Activated gamma-delta T cell treated with Interleukin-2 at 50 U/mL for 16 hours (primary cell): ENCODE measurements around the gene FGFBP1.
"Not testable (repeated sequence)": the region's sequence is repeated elsewhere in the genome, so short reads cannot be mapped to it uniquely, and the experiment has no call there.

Experiments
- DNase-seq: peaks from one replicate; pipeline ENCODE4 v3.0.0-alpha.2; 2020

FGFBP1 gene

GRCh38 chr4:15944895-15945294, 6.4 kb upstream of the FGFBP1 start:
- no peak for DNase-seq

- DNase-seq = no peak
Measured at GRCh38 chr4:15942283-15942682, 3.7 kb upstream of the FGFBP1 start.

DNA sequence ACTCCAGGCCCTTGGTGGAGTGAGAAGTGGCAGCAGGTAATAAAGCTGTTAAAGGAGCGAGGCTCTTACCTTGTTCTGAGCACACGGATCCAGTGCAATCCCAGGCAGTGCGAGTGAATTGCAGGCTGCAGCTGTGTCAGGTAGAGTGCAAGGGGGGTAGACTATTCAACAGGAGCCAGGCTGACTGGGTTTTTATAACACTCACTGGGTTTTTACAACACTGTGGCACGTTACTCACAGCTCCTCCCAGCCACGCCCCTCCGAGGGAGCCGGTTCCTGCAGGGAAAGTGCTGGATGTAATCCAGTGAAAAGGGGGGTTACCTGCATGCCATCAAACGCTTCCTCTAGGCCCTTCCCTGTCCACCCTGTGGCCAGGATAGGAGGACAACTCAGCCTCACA, 358 bp downstream of the FGFBP1 start:
- DNase-seq = no peak

- no peak for DNase-seq
Measured at GRCh38 chr4:15936495-15936894, 2.0 kb downstream of the FGFBP1 start.

- no peak for DNase-seq
Measured at GRCh38 chr4:15935504-15936402, 2.8 kb downstream of the FGFBP1 start.

DNA sequence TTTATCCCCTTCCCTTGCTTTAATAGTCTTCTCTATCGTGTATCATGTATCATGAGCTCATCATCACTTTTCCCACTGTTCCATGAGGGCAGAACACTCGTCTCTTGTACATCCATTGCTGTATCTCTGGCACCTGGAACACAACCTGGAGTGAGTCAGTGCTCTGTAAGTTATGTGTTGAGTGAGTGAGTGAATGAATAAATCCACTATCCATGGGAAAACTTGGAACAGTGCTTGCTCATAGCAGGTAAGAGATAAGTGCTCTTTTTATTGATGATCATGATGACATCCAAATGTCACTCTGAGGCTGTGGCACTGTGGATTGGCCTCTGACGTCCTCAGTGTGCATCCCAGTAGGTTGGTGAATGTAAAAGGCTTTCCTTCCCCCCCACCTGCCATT, 4.3 kb downstream of the FGFBP1 start:
- DNase-seq = no peak

GRCh38 chr4:15931451-15932210, 6.9 kb downstream of the FGFBP1 start:
- DNase-seq = no peak

GRCh38 chr4:15930314-15930713, 8.2 kb downstream of the FGFBP1 start:
- DNase-seq = no peak

DNA sequence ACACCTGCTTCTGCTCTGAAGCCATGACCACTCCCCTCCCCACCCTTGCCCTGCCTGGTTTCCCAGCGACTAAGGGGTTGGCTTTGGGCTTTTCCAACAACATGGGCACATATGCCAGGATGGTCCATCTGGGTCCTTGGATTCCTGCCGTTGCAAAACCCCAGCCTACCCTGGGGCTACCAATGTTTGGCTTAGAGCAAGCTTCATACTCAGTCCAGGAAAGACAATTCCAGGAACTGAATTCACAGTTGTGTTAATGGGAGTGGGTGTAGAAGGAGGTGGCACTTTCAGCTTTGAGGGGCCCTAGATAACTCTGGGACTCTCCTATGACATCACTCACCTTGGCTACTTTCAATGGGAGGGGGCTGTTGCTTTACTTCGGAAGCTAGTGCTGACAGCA, 9.0 kb downstream of the FGFBP1 start:
- DNase-seq = no peak

DNA sequence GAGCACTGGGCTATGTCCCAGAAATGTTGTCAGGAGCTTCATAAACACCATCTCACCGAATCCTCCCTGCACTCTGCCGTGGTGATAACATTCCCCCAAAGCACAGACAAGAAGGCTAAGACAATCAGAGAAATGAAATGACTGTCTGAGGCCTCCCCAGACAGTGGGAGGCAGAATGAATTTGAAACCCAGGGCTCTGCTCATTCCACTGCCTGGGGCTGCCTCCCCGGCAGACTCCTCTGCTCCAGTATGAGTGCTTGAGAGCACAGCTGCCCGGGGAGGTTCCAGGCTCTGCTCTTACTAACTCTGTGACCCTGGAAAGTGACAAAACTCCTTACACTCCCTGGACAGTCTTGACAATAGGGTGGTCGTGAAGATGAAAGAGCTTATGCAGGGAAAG, 9.7 kb downstream of the FGFBP1 start:
- DNase-seq = no peak

DNA sequence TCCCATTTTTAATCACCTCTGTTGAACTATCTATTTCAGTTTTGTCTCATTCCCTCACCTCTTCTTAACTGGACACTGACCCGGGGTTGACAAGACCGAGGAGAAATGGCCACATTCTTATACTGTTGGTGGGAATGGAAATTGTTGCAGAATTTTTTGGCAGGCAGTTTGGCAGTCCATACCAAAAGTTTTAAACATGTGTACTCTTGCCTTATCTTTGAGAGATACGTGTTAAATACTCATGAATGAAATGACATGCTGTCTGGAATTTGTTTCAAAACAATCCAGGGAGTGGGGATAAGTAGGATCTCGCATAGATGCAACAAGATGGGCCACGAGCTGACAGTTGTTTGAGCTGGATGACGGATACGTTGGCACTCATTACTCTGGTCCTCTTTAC, 12.1 kb downstream of the FGFBP1 start:
- DNase-seq = no peak

GRCh38 chr4:15925830-15926229, 12.7 kb downstream of the FGFBP1 start:
- no peak for DNase-seq

GRCh38 chr4:15921592-15921932, 17.0 kb downstream of the FGFBP1 start:
- no peak for DNase-seq

- DNase-seq = no peak
Measured at GRCh38 chr4:15920723-15921591, 17.6 kb downstream of the FGFBP1 start.

DNA sequence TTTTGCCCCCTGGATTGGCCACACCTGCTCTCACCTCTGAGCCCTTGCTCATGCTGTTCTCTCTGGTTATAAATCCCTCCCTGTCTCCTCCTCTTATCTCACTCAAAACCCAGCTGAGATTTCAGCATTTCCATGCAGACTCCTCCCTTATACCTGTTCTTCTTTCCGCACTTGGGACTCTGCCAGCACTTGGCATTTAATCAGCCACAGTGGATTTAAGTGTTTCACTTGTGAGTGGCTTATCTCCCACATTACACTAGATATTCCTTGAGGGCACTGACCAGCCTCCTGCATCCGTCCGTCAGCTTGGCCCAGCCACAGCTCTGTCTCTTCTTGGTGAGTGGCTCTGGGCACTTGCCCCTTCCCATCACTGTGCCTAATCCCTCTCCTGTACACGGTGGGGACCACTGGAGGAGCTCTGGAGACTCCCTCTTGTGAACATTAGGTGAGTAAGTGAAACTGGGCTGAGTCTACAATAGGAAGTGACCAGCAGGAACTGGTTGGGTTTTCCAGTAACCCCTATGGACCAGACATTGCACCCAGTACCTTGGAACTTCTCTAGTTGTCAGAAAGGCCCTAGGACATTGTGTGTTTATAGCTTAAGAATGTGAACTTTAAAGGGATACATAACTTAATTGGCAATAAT, 19.9 kb downstream of the FGFBP1 start:
- no peak for DNase-seq

- no peak for DNase-seq
Measured at GRCh38 chr4:15917297-15917696, 21.2 kb downstream of the FGFBP1 start.

- DNase-seq = not testable (repeated sequence)
Measured at GRCh38 chr4:15916358-15916757, 22.2 kb downstream of the FGFBP1 start.

DNA sequence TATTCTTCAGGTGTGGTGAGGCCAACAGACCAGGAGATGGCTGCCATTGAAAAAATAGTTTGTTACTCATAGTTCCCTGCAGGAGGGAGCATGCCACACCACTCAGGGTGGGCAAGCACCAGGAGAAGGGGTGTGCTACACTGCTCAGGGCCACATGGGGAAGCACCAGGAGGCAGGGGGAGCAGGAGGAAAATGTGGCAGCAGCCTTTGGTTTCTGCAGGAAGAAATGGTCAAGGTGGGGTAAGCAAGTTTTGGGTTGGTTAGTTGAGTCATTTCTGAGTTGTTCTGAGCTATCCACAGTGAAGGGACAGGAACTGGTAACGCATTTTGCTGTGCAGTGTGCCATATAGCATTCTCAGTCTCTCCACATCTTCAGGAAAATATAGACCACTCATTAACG, 23.8 kb downstream of the FGFBP1 start:
- no peak for DNase-seq

DNA sequence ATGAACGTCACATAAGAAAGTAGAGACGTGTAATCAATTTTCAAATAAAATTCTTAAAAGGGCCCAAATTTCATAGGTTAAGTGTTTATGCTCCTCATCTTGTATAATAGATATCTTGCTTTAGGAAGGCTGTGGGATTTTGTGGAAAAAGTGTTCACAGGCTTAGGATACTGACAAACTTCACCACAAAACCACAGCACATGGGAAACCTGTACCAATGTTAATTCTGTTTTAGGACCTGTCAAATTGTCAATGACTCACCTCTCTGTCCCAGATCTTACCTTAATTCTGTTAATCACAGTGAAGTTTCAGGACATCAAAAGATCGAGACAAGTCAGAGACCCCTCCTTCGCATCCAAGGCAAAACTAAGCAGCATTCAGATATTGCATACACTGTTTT, 24.2 kb downstream of the FGFBP1 start:
- no peak for DNase-seq

GRCh38 chr4:15913631-15913970, 24.9 kb downstream of the FGFBP1 start:
- DNase-seq = no peak

DNA sequence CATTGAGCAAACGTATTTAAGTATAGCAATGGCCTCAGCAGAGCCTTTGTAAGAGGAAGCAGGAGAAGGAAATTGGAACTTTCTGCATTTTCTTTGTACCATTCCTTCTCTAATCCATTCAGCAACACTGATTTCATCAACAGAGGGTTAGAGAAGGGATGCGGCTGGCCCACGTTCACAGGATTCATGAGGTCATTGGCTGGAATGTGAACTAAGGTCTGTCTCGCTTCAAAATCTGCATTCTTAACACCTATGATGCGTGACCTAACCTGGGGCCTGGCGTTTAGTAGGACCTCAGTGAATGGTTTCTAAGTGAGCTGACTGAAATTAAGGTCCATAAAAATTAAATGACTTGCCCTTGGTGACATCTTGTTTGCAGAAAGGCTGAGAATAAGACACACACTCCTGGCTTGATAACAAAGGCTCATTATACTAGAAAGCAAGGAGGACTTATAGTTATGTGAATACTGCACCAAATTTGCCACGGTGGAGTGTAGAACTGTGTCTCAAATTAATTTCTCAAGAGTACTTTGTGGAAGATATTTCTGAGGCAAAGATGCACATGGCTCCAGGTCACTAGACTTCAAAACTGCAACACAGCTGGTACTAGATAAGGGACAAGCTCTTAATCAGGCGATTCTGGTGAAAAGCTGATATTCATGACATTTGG, 25.4 kb downstream of the FGFBP1 start:
- no peak for DNase-seq

DNA sequence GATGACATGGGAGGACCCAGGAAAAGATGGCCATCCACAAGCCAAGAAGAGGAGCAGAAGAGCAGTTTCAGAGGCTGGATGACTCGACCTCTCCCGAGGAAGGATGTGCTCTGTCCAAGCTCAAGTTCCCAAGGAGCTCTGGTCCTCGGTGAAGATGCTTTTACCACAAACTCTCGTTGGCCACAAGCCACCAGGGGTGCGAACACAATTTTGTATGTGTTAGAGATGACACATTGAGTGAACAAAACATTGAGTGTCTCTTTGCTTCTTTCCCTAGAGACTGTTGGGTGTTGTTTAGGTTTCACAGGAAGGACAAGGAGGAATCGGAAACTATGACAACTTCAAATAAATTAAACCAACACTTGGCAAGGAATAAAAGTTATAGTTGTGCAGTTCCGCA, 26.3 kb downstream of the FGFBP1 start:
- DNase-seq = no peak
